SK-N-SH (cell line): Measurements from ENCODE around the gene DOCK3. TPM values are rescaled to one million over a fixed set of nuclear protein-coding genes. Genes with fewer than 3 reads are reported as not detected.

ENCODE experiments used
- CTCF ChIA-PET: fragments of 300-600, 350-600 bp; formaldehyde crosslinking; extraction: SDS; loops from one replicate; lab custom pipeline; 2021; lab: Yijun Ruan, JAX
- POLR2A ChIA-PET: fragments of 350-600 bp; sonication (Branson Sonifier 250); formaldehyde crosslinking; extraction: SDS; loops from one replicate; lab custom pipeline; 2020; ENCODE audit warnings: antibody characterized with exemption, inconsistent platforms; lab: Yijun Ruan, JAX
- DNase-seq: peaks from one replicate; pipeline ENCODE4 v3.0.0; 2012
- H2AFZ ChIP-seq: fragments of 200-600 bp; sonication (generic); 2 replicates; pipeline ENCODE4 v1.8.1; 2016; ENCODE audit warnings: antibody characterized with exemption, mild to moderate bottlenecking, low read depth
- H3F3A ChIP-seq: fragments of 200-600 bp; sonication (generic); replicated peaks from 2 replicates; pipeline ENCODE3; 2016; ENCODE audit warnings: antibody characterized with exemption, mild to moderate bottlenecking; ENCODE audit not compliant: insufficient read depth
- H3K27ac ChIP-seq, 2 experiments: fragments of 200-500 bp in 1 of 2; fragments of 200-600 bp in 1 of 2; sonication (Bioruptor generic) in 1 of 2; sonication (generic), shearing (Covaris generic) in 1 of 2; 2 replicates each; pipeline versions ENCODE4 v1.5.1 to v1.6.1; 2014 to 2016; ENCODE audit warnings: low read depth in 2 of 2, inconsistent platforms in 1 of 2, low read length in 1 of 2, mild to moderate bottlenecking in 1 of 2, mixed read lengths in 1 of 2
- H3K27me3 ChIP-seq: fragments of 200-600 bp; sonication (generic), shearing (Covaris generic); 2 replicates; pipeline ENCODE4 v1.6.1; 2016; ENCODE audit warnings: mixed run types; ENCODE audit not compliant: insufficient read depth
- H3K36me3 ChIP-seq, 2 experiments: fragments of 200-500 bp in 1 of 2; fragments of 200-600 bp in 1 of 2; sonication (Bioruptor generic) in 1 of 2; sonication (generic) in 1 of 2; replicated peaks in 1 of 2; 2 replicates each; pipeline versions ENCODE3 to v1.5.1; 2014 to 2016; ENCODE audit warnings: low read length in 1 of 2, mild to moderate bottlenecking in 1 of 2; ENCODE audit not compliant: insufficient read depth in 2 of 2, control insufficient read depth in 1 of 2
- H3K4me1 ChIP-seq, 2 experiments: fragments of 200-500 bp in 1 of 2; fragments of 200-600 bp in 1 of 2; sonication (Bioruptor generic) in 1 of 2; sonication (generic), shearing (Covaris generic) in 1 of 2; 2 replicates each; pipeline versions ENCODE4 v1.5.1 to v1.6.1; 2014 to 2016; ENCODE audit warnings: low read depth in 1 of 2, low read length in 1 of 2, mixed run types in 1 of 2; ENCODE audit not compliant: insufficient read depth in 2 of 2, control insufficient read depth in 1 of 2
- H3K4me2 ChIP-seq: fragments of 200-600 bp; sonication (generic), shearing (Covaris generic); 2 replicates; pipeline ENCODE4 v1.6.1; 2017; ENCODE audit warnings: mixed run types
- H3K4me3 ChIP-seq, 2 experiments: fragments of 200-500 bp in 1 of 2; fragments of 200-600 bp in 1 of 2; sonication (Bioruptor generic) in 1 of 2; sonication (generic), shearing (Covaris generic) in 1 of 2; 2 replicates each; pipeline versions ENCODE4 v1.5.1 to v1.8.1; 2014 to 2016; ENCODE audit warnings: low read depth in 2 of 2, inconsistent platforms in 1 of 2, low read length in 1 of 2, mild to moderate bottlenecking in 1 of 2, mixed read lengths in 1 of 2, moderate library complexity in 1 of 2
- H3K79me2 ChIP-seq: fragments of 200-600 bp; sonication (generic); 2 replicates; pipeline ENCODE4 v1.8.1; 2017; ENCODE audit warnings: mild to moderate bottlenecking; ENCODE audit not compliant: insufficient read depth
- H3K9ac ChIP-seq: fragments of 200-600 bp; sonication (generic); 2 replicates; pipeline ENCODE4 v1.6.1; 2017; ENCODE audit warnings: mixed run types
- H3K9me2 ChIP-seq: fragments of 200-600 bp; sonication (generic); 2 replicates; pipeline ENCODE4 v1.6.1; 2017; ENCODE audit warnings: mixed run types
- H3K9me3 ChIP-seq: fragments of 200-600 bp; sonication (generic); 2 replicates; pipeline ENCODE4 v1.6.1; 2017; ENCODE audit warnings: mixed run types, mild to moderate bottlenecking, moderate library complexity
- H4K20me1 ChIP-seq: fragments of 200-600 bp; sonication (generic); 2 replicates; pipeline ENCODE4 v1.6.1; 2017; ENCODE audit warnings: mild to moderate bottlenecking, mixed run types; ENCODE audit not compliant: insufficient read depth
- CHD2 ChIP-seq: fragments of 150-350 bp; IDR thresholded peaks from 2 replicates; pipeline ENCODE4 v1.6.1; 2018; ENCODE audit warnings: low read length; ENCODE audit not compliant: partially characterized antibody
- EP300 ChIP-seq, 2 experiments: IDR thresholded peaks; 2 replicates each; pipeline versions ENCODE4 v1.4.0 to v1.6.1; 2012; ENCODE audit warnings: borderline replicate concordance in 1 of 2, low read depth in 1 of 2, low read length in 1 of 2
- EZH2phosphoT487 ChIP-seq: fragments of 200-600 bp; sonication (generic); IDR thresholded peaks from 2 replicates; pipeline ENCODE4 v1.6.1; 2017; ENCODE audit warnings: low read depth, mixed run types, mild to moderate bottlenecking, antibody characterized with exemption, moderate library complexity, borderline replicate concordance
- FOXM1 ChIP-seq: IDR thresholded peaks from 2 replicates; pipeline ENCODE4 v1.4.0; 2012; ENCODE audit warnings: low read depth, mild to moderate bottlenecking
- JUND ChIP-seq: IDR thresholded peaks from 2 replicates; pipeline ENCODE4 v1.4.0; 2012
- MEF2A ChIP-seq: IDR thresholded peaks from 2 replicates; pipeline ENCODE4 v1.4.0; 2012; ENCODE audit warnings: low read depth, borderline replicate concordance
- NRF1 ChIP-seq: IDR thresholded peaks from 2 replicates; pipeline ENCODE4 v1.6.1; 2012; ENCODE audit warnings: low read depth, mild to moderate bottlenecking, low read length
- POLR2AphosphoS5 ChIP-seq: IDR thresholded peaks from 2 replicates; pipeline ENCODE4 v1.6.1; 2012; ENCODE audit warnings: low read depth, low read length
- RCOR1 ChIP-seq: fragments of 150-350 bp; IDR thresholded peaks from 2 replicates; pipeline ENCODE4 v1.6.1; 2017; ENCODE audit warnings: antibody characterized with exemption, low read length
- REST ChIP-seq: IDR thresholded peaks from 2 replicates; pipeline ENCODE4 v1.6.1; 2012; ENCODE audit warnings: mild to moderate bottlenecking, low read depth, low read length, moderate library complexity
- SIN3A ChIP-seq: IDR thresholded peaks from 2 replicates; pipeline ENCODE4 v1.6.1; 2012; ENCODE audit warnings: low read depth, mild to moderate bottlenecking, low read length, moderate library complexity, borderline replicate concordance
- SMC3 ChIP-seq: IDR thresholded peaks from 2 replicates; pipeline ENCODE4 v1.6.1; 2012; ENCODE audit warnings: low read depth, low read length, improper control_type of control experiment
- TEAD4 ChIP-seq: IDR thresholded peaks from 2 replicates; pipeline ENCODE4 v1.4.0; 2012; ENCODE audit warnings: mild to moderate bottlenecking, borderline replicate concordance; ENCODE audit not compliant: insufficient read depth
- USF2 ChIP-seq: fragments of 150-350 bp; IDR thresholded peaks from 2 replicates; pipeline ENCODE4 v1.6.1; 2017; ENCODE audit warnings: antibody characterized with exemption, low read length, low read depth, borderline replicate concordance
- WGBS: methylation state at CpG from one replicate; pipeline ENCODE4 v1.1.6; 2017; ENCODE audit warnings: low lambda C conversion rate; 5-methylcytosine and 5-hydroxymethylcytosine counted together
- polyA plus RNA-seq, 3 experiments: library from polyadenylated mRNA; depleted of rRNA; stranded (reverse); fragments of >200 nt; gene quantifications; 2 replicates each; pipeline ENCODE4 v1.2.3, GENCODE V29; 2012
- TF ChIP-seq, protein P1 (sequence below): fragments of 200-600 bp; sonication (generic); IDR thresholded peaks from 2 replicates; pipeline ENCODE4 v1.6.1; 2017; ENCODE audit warnings: antibody characterized with exemption, mild to moderate bottlenecking, moderate library complexity
- TF ChIP-seq, protein P2 (sequence below): IDR thresholded peaks from 2 replicates; pipeline ENCODE4; 2012

Gene DOCK3
- polyA plus RNA-seq, 1 of the 3 experiments (the other 2 are of a cell fraction), result 0.05 TPM

DNA sequence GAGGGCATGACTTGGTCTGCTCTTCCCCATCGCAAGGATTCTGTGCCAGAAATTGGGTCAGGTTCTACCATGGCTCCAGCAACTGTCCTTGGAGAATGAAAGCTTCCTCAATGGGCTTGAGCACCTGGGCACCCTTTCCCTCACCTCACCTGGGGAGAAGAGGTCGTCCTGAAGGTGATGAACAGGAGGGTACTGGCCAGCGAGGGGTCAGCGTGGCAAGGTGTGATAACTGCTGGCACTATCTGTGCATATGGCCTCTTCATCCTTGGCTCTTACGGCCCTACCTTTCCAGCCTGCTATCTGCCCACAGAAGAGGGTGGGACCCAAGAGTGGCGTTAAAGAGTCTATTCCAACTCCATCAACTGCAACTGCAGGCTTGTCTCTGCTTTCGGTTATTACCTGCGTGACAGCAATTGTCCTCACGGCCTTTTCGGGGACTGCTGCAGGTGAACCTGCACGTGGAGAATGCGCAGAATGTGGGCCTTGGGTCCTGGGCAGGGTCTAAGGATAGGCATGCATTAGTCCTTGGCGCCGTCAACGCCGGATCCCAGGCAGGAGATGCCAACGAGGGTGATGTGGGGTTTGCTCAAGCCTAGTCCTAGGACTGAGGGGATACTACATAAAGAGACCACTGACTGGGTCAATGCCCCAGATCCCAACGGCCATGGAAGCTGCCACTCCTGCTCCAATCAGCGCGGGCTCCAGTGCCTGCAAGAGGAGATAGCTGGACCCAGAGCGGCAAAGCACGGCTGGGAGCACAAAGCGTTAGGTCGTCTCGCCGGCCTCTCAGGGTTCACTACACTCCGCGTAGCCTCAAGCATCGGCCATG lies 715.7 kb downstream of the DOCK3 start:
- Histone ChIP-seq H3K9me2 (no peaks in the 10 kb centered on the region), H3K9ac (peak overlapping the region; percentile 24; the same call in 1 of the 2 replicates), H3K4me1 (peaks cover 27 to 75% of the 10 kb centered on the region in 2 experiments), H3F3A (peaks cover 44% of the 10 kb centered on the region), H3K79me2 (peaks cover 87% of the 10 kb centered on the region), H4K20me1 (peaks cover 45% of the 10 kb centered on the region), H2AFZ (no peak overlapping the region), H3K36me3 (peaks cover 38 to 62% of the 10 kb centered on the region in 2 experiments), H3K4me2 (peak overlapping the region; percentile 76), H3K4me3 (peak overlapping the region; percentile 42 to 76; a peak in 3 of 4 replicates), H3K27ac (peak overlapping the region; percentile 53 to 81), H3K27me3 (no peaks in the 10 kb centered on the region), H3K9me3 (no peaks in the 10 kb centered on the region)
- no peak for DNase-seq
- POLR2A ChIA-PET, result interaction anchor here (0.6 to 1.0 kb wide), 2 partner anchors 279 to 592 kb away, joined by 3 read pairs; no protein-coding TSS in a partner anchor
- WGBS, result 44% methylated on average over 26 of the region's 29 CpGs
- CTCF ChIA-PET, result interaction anchor here (0.6 to 3.9 kb wide), 36 partner anchors 10 to 1033 kb away, joined by 3 to 37 read pairs (median 4); partner anchors contain the start of genes DCAF1 and HEMK1
- TF ChIP-seq POLR2AphosphoS5 (no peak), NRF1 (no peak), SMC3 (no peak; the same call in 1 of the 2 replicates)
- TF ChIP-seq, protein P1, sequence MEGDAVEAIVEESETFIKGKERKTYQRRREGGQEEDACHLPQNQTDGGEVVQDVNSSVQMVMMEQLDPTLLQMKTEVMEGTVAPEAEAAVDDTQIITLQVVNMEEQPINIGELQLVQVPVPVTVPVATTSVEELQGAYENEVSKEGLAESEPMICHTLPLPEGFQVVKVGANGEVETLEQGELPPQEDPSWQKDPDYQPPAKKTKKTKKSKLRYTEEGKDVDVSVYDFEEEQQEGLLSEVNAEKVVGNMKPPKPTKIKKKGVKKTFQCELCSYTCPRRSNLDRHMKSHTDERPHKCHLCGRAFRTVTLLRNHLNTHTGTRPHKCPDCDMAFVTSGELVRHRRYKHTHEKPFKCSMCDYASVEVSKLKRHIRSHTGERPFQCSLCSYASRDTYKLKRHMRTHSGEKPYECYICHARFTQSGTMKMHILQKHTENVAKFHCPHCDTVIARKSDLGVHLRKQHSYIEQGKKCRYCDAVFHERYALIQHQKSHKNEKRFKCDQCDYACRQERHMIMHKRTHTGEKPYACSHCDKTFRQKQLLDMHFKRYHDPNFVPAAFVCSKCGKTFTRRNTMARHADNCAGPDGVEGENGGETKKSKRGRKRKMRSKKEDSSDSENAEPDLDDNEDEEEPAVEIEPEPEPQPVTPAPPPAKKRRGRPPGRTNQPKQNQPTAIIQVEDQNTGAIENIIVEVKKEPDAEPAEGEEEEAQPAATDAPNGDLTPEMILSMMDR, result peak; percentile 79; the same call in 1 of the 2 replicates

DNA sequence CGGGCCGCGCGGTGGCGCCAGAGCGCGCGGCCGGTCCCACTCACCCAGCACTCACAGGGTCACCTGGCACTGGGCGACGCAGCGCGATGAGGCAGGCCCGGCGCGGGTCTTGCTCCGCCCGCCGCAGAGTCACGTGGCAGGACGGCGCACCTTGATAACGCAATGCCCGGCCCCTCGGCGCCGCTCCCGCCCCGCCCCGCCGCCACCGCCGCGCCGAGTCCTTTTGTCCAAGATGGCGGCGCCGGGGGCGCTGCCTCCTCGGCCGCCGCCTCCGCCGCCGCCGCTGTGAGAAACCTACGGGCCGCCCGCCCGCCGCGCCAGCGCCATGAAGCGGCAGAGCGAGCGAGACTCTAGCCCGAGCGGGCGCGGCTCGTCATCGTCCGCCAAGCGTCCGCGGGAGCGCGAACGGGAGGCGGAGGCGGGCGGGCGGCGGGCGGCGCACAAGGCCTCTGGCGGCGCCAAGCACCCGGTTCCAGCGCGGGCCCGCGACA lies 716.4 kb downstream of the DOCK3 start, which contains the start of gene RBM15B:
Gene RBM15B, plus strand, starts transcription at position 211 of the 491 bp plus-strand sequence. Its CDS starts 115 bp downstream, at position 326.
- ChIA-PET CTCF (interaction anchor here (1.3 to 3.9 kb wide), 6 partner anchors 10 to 776 kb away, joined by 3 to 34 read pairs (median 19); no protein-coding TSS in a partner anchor), POLR2A (interaction anchor here (1.0 kb wide), 1 partner anchor 279 kb away, joined by 3 read pairs; no protein-coding TSS in a partner anchor)
- Histone ChIP-seq H3K9me3 (no peaks in the 10 kb centered on the region), H3K4me3 (peak within 1 kb of the TSS; percentile 76 to 89), H3K27ac (peak within 1 kb of the TSS; percentile 53 to 81), H3K79me2 (peaks cover 87% of the 10 kb centered on the region), H3K9me2 (no peaks in the 10 kb centered on the region), H3F3A (peaks cover 49% of the 10 kb centered on the region), H3K4me1 (peaks cover 27 to 76% of the 10 kb centered on the region in 2 experiments), H2AFZ (no peak within 1 kb of the TSS), H4K20me1 (peaks cover 52% of the 10 kb centered on the region), H3K4me2 (peak within 1 kb of the TSS; percentile 98), H3K9ac (peak within 1 kb of the TSS; percentile 85), H3K36me3 (peaks cover 38 to 68% of the 10 kb centered on the region in 2 experiments), H3K27me3 (no peaks in the 10 kb centered on the region)
- 0% methylated on average over 5 of the region's 83 CpGs for WGBS
- peak; percentile 98 for DNase-seq
- TF ChIP-seq JUND (no peak), EZH2phosphoT487 (no peak), FOXM1 (no peak), NRF1 (no peak), MEF2A (no peak), RCOR1 (0 out of 2 replicates have a peak, but pooled peaks have one; percentile 53), SIN3A (peak; percentile 84; the same call in 1 of the 2 replicates), REST (0 out of 2 replicates have a peak, but pooled peaks have one; percentile 17), CHD2 (peak; percentile 78), EP300 (IDR thresholded peaks at IDR 0.05; ENCODE audit: borderline replicate concordance in 1 of 2, low read depth in 1 of 2, low read length in 1 of 2) (peak in 1 of 2 experiments; percentile 8; a peak in 1 of 4 replicates), TEAD4 (no peak), USF2 (peak; percentile 93)
- TF ChIP-seq, protein P2, sequence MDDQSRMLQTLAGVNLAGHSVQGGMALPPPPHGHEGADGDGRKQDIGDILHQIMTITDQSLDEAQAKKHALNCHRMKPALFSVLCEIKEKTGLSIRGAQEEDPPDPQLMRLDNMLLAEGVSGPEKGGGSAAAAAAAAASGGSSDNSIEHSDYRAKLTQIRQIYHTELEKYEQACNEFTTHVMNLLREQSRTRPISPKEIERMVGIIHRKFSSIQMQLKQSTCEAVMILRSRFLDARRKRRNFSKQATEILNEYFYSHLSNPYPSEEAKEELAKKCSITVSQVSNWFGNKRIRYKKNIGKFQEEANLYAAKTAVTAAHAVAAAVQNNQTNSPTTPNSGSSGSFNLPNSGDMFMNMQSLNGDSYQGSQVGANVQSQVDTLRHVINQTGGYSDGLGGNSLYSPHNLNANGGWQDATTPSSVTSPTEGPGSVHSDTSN, result no peak
